ENCODE results near the gene NFASC. TPM values are rescaled to one million over a fixed set of nuclear protein-coding genes. Genes with fewer than 3 reads are reported as not detected.

The NFASC gene
- total and polyA plus RNA-seq, 4 donors = 0.23 to 5.4 (median 1.9) TPM

- TF ChIP-seq CTCF (IDR thresholded peaks at IDR 0.05; ENCODE audit: low read depth, low read length, missing input control) (no peak), NR2F2 (IDR thresholded peaks at IDR 0.05) (no peak), EGR1 (IDR thresholded peaks at IDR 0.05; ENCODE audit: low read depth in 2 of 2) (no peak), JUND (IDR thresholded peaks at IDR 0.05) (no peak), YY1 (IDR thresholded peaks at IDR 0.05) (no peak), FOXA1 (IDR thresholded peaks at IDR 0.05) (no peak), MAX (IDR thresholded peaks at IDR 0.05) (no peak), ATF3 (IDR thresholded peaks at IDR 0.05) (no peak), RAD21 (IDR thresholded peaks at IDR 0.05) (no peak)
Measured at GRCh38 chr1:204880906-204881305, 10.2 kb downstream of the NFASC start (continued).

GRCh38 chr1:204882479-204882878, 11.8 kb downstream of the NFASC start:
- peak overlapping the region in 1 of 2 donors; percentile 16 for H3K27ac ChIP-seq (ENCODE audit: low read depth in 1 of 2, low read length in 2 of 2)
- WGBS = 33% methylated on average over 3 of the region's 3 CpGs
- H3K4me3 ChIP-seq (ENCODE audit: low read depth in 1 of 3, low read length in 3 of 3) = no peak overlapping the region
- TF ChIP-seq TAF1 (conservative IDR thresholded peaks at IDR 0.05) = no peak
- no peak for TF ChIP-seq ZBTB33 (IDR thresholded peaks at IDR 0.05)
- TF ChIP-seq CTCF (IDR thresholded peaks at IDR 0.05; ENCODE audit: low read depth, low read length, missing input control) = no peak
- peak in 1 of 2 donors; percentile 70 for TF ChIP-seq RXRA (IDR thresholded peaks at IDR 0.05)
- no peak for TF ChIP-seq GABPA (IDR thresholded peaks at IDR 0.05 in 1 of 2, conservative IDR thresholded peaks at IDR 0.05 in 1 of 2)
- peak; percentile 57 for TF ChIP-seq MAX (IDR thresholded peaks at IDR 0.05)
- peak; percentile 39 to 74 for TF ChIP-seq HNF4A (conservative IDR thresholded peaks at IDR 0.05)
- no peak for TF ChIP-seq ATF3 (IDR thresholded peaks at IDR 0.05)
- peak; percentile 68 for TF ChIP-seq FOXA2 (IDR thresholded peaks at IDR 0.05)
- no peak for TF ChIP-seq HNF4G (IDR thresholded peaks at IDR 0.05)
- TF ChIP-seq RAD21 (IDR thresholded peaks at IDR 0.05) = no peak
- TF ChIP-seq JUND (IDR thresholded peaks at IDR 0.05) = peak in 1 of 2 donors; percentile 8
- peak; percentile 77 for TF ChIP-seq FOXA1 (IDR thresholded peaks at IDR 0.05)
- no peak for TF ChIP-seq REST (IDR thresholded peaks at IDR 0.05)
- no peak for TF ChIP-seq SP1 (IDR thresholded peaks at IDR 0.05)
- TF ChIP-seq NR2F2 (IDR thresholded peaks at IDR 0.05) = no peak
- TF ChIP-seq YY1 (IDR thresholded peaks at IDR 0.05) = peak; percentile 18
- TF ChIP-seq EGR1 (IDR thresholded peaks at IDR 0.05; ENCODE audit: low read depth in 2 of 2) = no peak
- no peaks in the 10 kb centered on the region for H3K27me3 ChIP-seq (ENCODE audit: control insufficient read depth in 4 of 4, insufficient read depth in 4 of 4, low read length in 3 of 4)
- H3K9me3 ChIP-seq (ENCODE audit: control insufficient read depth in 4 of 4, low read length in 3 of 4) = no peaks in the 10 kb centered on the region
- H3K4me1 ChIP-seq (ENCODE audit: control insufficient read depth in 4 of 4, insufficient read depth in 4 of 4, low read length in 3 of 4) = peaks cover 12 to 46% (median 35%) of the 10 kb centered on the region in 4 donors
- no peak for DNase-seq (ENCODE audit: low spot score)
- no peaks in the 10 kb centered on the region for H3K36me3 ChIP-seq (ENCODE audit: control insufficient read depth in 4 of 4, insufficient read depth in 3 of 4, low read depth in 1 of 4, low read length in 3 of 4)
- no peak overlapping the region for H3K9ac ChIP-seq (ENCODE audit: low read depth in 1 of 2, low read length in 2 of 2)
